C1 segment of cervical spinal cord (tissue), 14 donors: ENCODE data around the gene F12.

Source experiments
- DNase-seq, 14 donors: peaks; one replicate each; lab custom pipeline; 2025; lab: John Stamatoyannopoulos, UW

F12 gene

GRCh38 chr5:177357459-177358351, 51.7 kb downstream of the F12 start, which contains the start of gene RGS14:
TSS of gene RGS14 (plus strand) at chr5:177357924. CDS start at chr5:177358025, 101 bp downstream.
- peak in 1 of 14 donors; percentile 7 for DNase-seq

GRCh38 chr5:177357146-177357458, 52.3 kb downstream of the F12 start:
- DNase-seq, result no peak

GRCh38 chr5:177356746-177357145, 52.6 kb downstream of the F12 start:
- no peak for DNase-seq

- no peak for DNase-seq
Measured at GRCh38 chr5:177355868-177356168, 53.5 kb downstream of the F12 start.

GRCh38 chr5:177355162-177355867, 54.0 kb downstream of the F12 start:
- no peak for DNase-seq

- no peak for DNase-seq
Measured at GRCh38 chr5:177354711-177355110, 54.7 kb downstream of the F12 start.

- no peak for DNase-seq
Measured at GRCh38 chr5:177354256-177354655, 55.1 kb downstream of the F12 start.

- DNase-seq, result no peak
Measured at GRCh38 chr5:177353093-177353492, 56.3 kb downstream of the F12 start.
